Thyroid gland (tissue), 4 donors: Measurements from ENCODE around the gene LRRC72. TPM values are rescaled to one million over a fixed set of nuclear protein-coding genes. Genes with fewer than 3 reads are reported as not detected.

ENCODE experiments used
- DNase-seq, 2 donors: peaks; one replicate each; pipeline ENCODE4 v3.0.0-alpha.2; 2019
- H3K27ac ChIP-seq, 3 donors: fragments of 200-600 bp; sonication (generic); 1 replicate in 2 of 3; 2 replicates in 1 of 3; pipeline ENCODE4 v1.5.1; 2016 to 2019; ENCODE audit warnings: mild to moderate bottlenecking in 1 of 3, moderate library complexity in 1 of 3
- H3K27me3 ChIP-seq: fragments of 200-600 bp; sonication (generic); one replicate; pipeline ENCODE4 v1.5.1; 2019
- H3K36me3 ChIP-seq, 2 donors: fragments of 200-600 bp; sonication (generic); one replicate each; pipeline ENCODE4 v1.5.1; 2016 to 2019
- H3K4me1 ChIP-seq, 2 donors: fragments of 200-600 bp; sonication (generic); one replicate each; pipeline ENCODE4 v1.5.1; 2017 to 2019
- H3K4me3 ChIP-seq, 3 donors: fragments of 200-600 bp; sonication (generic); replicated peaks in 1 of 3; 1 replicate in 2 of 3; 2 replicates in 1 of 3; pipeline ENCODE4 v1.5.1; 2016; ENCODE audit warnings: mild to moderate bottlenecking in 1 of 3
- H3K9me3 ChIP-seq: fragments of 200-600 bp; sonication (generic); one replicate; pipeline ENCODE4 v1.5.1; 2017
- CTCF ChIP-seq, 6 experiments: fragments of 200-600 bp in 3 of 6; fragments of 450-650 bp in 3 of 6; sonication (generic) in 3 of 6; IDR thresholded peaks; one replicate each; pipeline ENCODE4 v1.5.1; 2016 to 2019; ENCODE audit warnings: antibody characterized with exemption in 6 of 6, mild to moderate bottlenecking in 2 of 6, inconsistent platforms in 1 of 6, moderate library complexity in 1 of 6
- POLR2A ChIP-seq, 2 donors: fragments of 450-650 bp; IDR thresholded peaks; one replicate each; pipeline ENCODE4 v1.6.1; 2017; ENCODE audit warnings: antibody characterized with exemption in 2 of 2, mild to moderate bottlenecking in 2 of 2, moderate library complexity in 1 of 2
- WGBS, 2 donors: methylation state at CpG; one replicate each; pipeline ENCODE4 v1.1.5; 2017; 5-methylcytosine and 5-hydroxymethylcytosine counted together
- intact Hi-C: fragments of 100-400 bp; cut with DNase I; formaldehyde crosslinking; loops from one replicate; pipeline ENCODE4 v1.15.1; 2023
- total RNA-seq, 4 donors: library from RNA; depleted of rRNA; stranded (reverse); fragments of >200 nt; gene quantifications; one replicate each; pipeline ENCODE4 v1.2.3, GENCODE V29; 2016

The LRRC72 gene
- total RNA-seq = not detected

- no peak within 1 kb of the TSS for H3K4me3 ChIP-seq
- no peak for DNase-seq
- no peaks in the 10 kb centered on the region for H3K9me3 ChIP-seq
- H3K27ac ChIP-seq = no peak within 1 kb of the TSS
- WGBS, 2 donors = 94 to 96% methylated on average over 28 to 31 of the region's 31 CpGs
- H3K36me3 ChIP-seq = no peaks in the 10 kb centered on the region
- no peaks in the 10 kb centered on the region for H3K4me1 ChIP-seq
- H3K27me3 ChIP-seq = no peaks in the 10 kb centered on the region
- intact Hi-C loops = no loop called here
- TF ChIP-seq CTCF (IDR thresholded peaks at IDR 0.05) (no peak), POLR2A (IDR thresholded peaks at IDR 0.05) (no peak)
Observed at GRCh38 chr7:16526742-16527540, at the start of gene LRRC72. LRRC72 (plus strand) TSS chr7:16526825; CDS start chr7:16526953, 128 bp downstream.

- TF ChIP-seq CTCF (IDR thresholded peaks at IDR 0.05) (no peak), POLR2A (IDR thresholded peaks at IDR 0.05) (no peak)
- Histone ChIP-seq H3K4me1 (no peaks in the 10 kb centered on the region), H3K36me3 (no peaks in the 10 kb centered on the region), H3K4me3 (no peak overlapping the region), H3K27ac (no peak overlapping the region), H3K9me3 (no peaks in the 10 kb centered on the region), H3K27me3 (no peaks in the 10 kb centered on the region)
- DNase-seq = no peak
- WGBS, 2 donors = 81 to 86% methylated on average over 4 of the region's 4 CpGs
- intact Hi-C loops = no loop called here
Observed at GRCh38 chr7:16479161-16479560, 47.5 kb upstream of the LRRC72 start.

GRCh38 chr7:16479591-16479990, 47.0 kb upstream of the LRRC72 start:
- no peak for DNase-seq
- H3K27me3 ChIP-seq = no peaks in the 10 kb centered on the region
- no peaks in the 10 kb centered on the region for H3K36me3 ChIP-seq
- 85 to 90% methylated on average over 7 of the region's 7 CpGs for WGBS, 2 donors
- no peak overlapping the region for H3K4me3 ChIP-seq
- TF ChIP-seq POLR2A (IDR thresholded peaks at IDR 0.05) (no peak), CTCF (IDR thresholded peaks at IDR 0.05) (no peak)
- H3K27ac ChIP-seq = no peak overlapping the region
- H3K9me3 ChIP-seq = no peaks in the 10 kb centered on the region
- H3K4me1 ChIP-seq = no peaks in the 10 kb centered on the region
- intact Hi-C loops = no loop called here

- Histone ChIP-seq H3K4me1 (no peaks in the 10 kb centered on the region), H3K27me3 (no peaks in the 10 kb centered on the region), H3K36me3 (no peaks in the 10 kb centered on the region), H3K27ac (no peak overlapping the region), H3K9me3 (no peaks in the 10 kb centered on the region), H3K4me3 (no peak overlapping the region)
- 84 to 86% methylated on average over 4 of the region's 4 CpGs for WGBS, 2 donors
- TF ChIP-seq CTCF (IDR thresholded peaks at IDR 0.05) = no peak
- DNase-seq = no peak
- intact Hi-C loops = no loop called here
Observed at GRCh38 chr7:16484453-16485158, 42.0 kb upstream of the LRRC72 start.

GRCh38 chr7:16491148-16491547, 35.5 kb upstream of the LRRC72 start:
- no peak overlapping the region for H3K27ac ChIP-seq

More at GRCh38 chr7:16491148-16491547, 35.5 kb upstream of the LRRC72 start:
- no peaks in the 10 kb centered on the region for H3K27me3 ChIP-seq
- 86 to 96% methylated on average over 2 of the region's 2 CpGs for WGBS, 2 donors
- H3K9me3 ChIP-seq = no peaks in the 10 kb centered on the region
- intact Hi-C loops = no loop called here
- TF ChIP-seq POLR2A (IDR thresholded peaks at IDR 0.05) (no peak), CTCF (IDR thresholded peaks at IDR 0.05) (no peak)
- no peak for DNase-seq
- H3K36me3 ChIP-seq = no peaks in the 10 kb centered on the region
- no peaks in the 10 kb centered on the region for H3K4me1 ChIP-seq
- no peak overlapping the region for H3K4me3 ChIP-seq
